HG03064 (cell line): ENCODE data around the gene EPHB1.

ENCODE experiments used
- ATAC-seq: cut with Tn5 transposase; IDR thresholded peaks from one replicate; pipeline ENCODE4 v1.9.1; 2021; ENCODE audit warnings: low read depth; ENCODE audit not compliant: unreplicated experiment

Gene EPHB1

DNA sequence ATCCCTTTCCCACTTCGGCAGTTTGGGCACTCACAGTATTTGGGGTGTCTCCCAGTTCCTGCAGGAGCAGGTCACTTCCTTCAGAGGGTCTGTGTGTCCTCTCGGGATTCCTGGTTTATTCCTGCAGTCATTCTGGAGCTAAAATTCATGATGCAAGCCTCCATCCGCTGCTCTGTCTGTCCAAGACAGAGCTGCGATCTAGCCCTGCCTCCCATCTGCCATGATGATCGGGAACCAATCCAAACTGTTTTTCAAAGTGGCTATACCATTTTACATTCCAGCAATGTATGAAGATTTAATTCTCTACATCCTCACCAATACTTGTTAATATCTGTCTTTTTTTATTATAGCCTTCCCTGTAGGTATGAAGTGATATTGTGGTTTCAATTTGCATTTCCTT, 273.0 kb downstream of the EPHB1 start:
- no peak for ATAC-seq

GRCh38 chr3:135069406-135069805, 274.3 kb downstream of the EPHB1 start:
- no peak for ATAC-seq

DNA sequence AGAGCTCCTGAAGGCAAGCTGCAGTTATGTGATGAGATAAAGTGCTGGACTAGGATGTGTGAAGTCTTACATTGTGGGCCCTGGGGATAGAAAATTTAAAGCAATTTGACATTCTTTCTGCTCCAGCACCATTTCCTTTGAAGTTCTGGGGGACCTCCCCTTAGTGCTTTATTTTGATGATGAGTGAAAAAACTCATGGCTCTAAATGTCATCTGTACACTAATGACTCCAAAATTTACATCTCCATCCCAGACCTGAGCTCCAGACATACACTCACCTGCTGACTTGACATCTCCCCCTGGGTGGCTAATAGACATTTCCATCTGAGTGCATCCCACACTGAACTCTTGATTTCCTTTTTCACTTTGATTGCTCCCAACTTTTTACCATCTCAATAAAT, 276.4 kb downstream of the EPHB1 start:
- no peak for ATAC-seq

GRCh38 chr3:135072431-135072830, 277.4 kb downstream of the EPHB1 start:
- ATAC-seq, result no peak

DNA sequence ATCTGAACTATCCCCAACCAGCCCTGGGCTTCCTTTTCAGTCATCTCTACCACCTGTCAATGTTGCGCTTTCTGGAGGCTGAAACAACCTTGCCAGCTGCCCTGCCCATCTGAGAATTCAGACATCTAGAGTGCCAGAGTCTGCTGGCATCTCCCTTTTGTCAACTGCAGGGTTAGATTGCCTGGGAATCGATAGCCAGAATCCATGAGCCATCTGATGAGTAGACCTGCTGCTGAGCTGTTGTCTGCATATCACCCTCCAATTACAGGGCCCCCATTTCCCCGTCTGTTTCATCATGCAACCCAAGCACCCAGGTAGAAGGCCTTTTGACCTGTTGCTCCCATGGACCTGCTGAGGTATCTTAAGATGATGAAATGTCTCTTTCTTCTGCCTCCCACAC, 280.1 kb downstream of the EPHB1 start:
- ATAC-seq, result no peak

DNA sequence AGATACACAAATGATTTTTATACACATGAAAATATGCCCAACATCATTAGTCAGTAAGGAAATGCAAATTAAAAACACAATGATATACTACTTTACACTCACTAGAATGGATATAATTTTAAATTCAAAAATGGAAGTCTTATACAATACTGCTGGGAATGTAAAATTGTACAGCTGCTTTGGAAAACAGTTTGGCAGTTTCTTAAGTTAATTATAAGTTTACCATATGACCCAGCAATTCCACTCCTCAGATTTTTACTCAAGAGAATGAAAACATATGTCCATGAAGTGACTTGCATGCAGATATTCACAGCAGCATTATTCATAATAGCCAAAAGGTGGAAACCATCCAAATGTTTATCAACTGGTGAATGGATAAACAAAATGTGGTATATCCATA, 281.3 kb downstream of the EPHB1 start:
- no peak for ATAC-seq

DNA sequence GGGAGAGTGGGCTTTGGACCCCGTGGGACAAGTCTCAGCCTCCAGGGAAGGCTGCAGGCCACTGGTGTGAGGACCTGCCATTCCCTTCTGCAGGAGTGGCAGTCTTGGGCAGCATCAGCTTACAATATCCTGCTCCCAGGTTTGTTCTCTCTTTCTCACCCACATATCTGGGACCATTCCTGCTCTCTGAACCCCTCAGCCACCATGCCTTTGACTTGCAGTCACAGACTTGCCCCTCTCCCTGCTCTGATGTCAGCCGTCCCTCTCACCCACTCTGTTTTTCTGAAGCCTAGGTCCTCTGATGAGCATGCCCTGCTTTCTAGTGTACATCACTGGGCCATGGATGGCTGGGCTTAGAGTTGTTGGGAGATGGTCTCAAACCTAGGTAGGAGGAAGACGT, 282.1 kb downstream of the EPHB1 start:
- no peak for ATAC-seq

DNA sequence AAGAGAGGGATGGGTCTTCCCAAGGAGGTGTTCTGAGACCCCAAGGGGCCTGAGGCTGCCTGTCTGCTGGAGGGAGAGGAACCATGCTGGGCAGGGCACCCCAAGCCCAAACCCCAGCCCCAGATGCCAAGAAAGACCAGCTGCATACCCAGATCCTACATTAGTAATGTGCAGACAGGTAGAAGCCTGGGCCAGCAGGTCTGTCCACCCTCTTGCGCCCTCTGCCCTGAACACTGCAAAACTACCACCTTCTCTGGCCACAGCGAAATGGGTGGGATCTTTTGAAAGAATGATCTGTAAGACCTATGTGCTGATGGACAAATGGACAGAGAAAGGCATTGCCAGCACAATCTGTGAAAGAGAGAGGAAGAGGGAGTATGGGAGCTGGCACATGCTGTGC, 283.2 kb downstream of the EPHB1 start:
- ATAC-seq, result no peak

- ATAC-seq, result no peak
Measured at GRCh38 chr3:135079095-135079494, 284.0 kb downstream of the EPHB1 start.

DNA sequence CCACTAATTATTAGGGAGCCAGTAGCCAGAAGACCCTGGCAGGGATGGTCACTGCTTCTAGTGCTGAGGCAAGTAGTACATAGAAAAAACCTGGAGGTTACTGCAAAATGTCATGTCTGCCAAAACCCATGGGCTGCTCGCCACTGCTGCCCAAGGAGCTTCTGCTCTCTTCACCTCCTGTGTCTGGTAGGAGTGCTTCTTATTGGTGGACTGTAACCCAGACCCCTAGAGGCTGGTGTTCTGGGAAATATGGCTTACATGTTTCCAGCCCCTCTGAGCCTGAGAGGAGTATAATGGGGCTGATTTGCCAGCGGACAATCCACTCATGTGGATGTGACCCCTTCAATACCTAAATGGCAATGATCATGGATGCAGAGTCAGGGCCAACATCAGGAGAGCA, 286.4 kb downstream of the EPHB1 start:
- no peak for ATAC-seq

- ATAC-seq, result no peak
Measured at GRCh38 chr3:135081856-135082434, 286.9 kb downstream of the EPHB1 start.

GRCh38 chr3:135082706-135083105, 287.6 kb downstream of the EPHB1 start:
- ATAC-seq, result no peak

DNA sequence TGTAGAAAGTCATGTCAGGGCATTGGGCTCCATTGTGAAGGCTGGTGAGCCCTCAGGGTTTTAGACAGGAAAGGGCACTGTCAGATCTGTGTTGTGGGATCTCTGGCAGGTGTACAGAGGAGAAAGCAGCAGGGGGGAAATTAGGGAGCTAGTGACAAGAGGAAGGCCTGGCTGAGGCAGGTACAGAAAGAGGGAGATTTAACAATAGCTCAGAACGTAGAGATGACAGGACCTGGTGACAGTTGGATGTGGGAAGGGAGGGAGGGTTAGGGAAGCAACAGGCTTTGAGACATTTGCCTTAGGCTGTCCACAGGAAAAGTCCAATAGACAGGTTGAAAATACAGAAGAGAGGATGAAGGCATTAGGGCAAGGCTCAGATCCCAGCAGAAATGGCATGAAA, 288.1 kb downstream of the EPHB1 start:
- ATAC-seq, result no peak

DNA sequence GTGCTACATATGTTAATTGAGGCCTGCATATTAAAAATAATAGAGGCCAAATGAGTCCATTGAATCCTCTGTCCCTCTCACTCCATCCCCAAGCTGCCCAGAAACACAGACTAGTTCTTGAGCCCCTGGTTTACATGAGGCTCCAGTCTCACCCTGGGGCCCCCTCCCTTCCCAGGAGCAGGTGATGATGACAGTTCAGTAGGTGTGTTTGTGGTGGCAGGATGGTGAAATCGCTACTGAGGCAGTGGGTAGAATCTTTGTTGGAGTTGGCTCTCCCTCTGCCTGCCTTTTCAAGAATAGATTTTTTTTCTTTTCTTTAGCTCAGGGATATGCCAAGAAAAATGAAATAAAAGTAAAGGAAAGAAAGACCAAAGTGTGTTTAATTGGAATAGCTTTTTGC, 288.7 kb downstream of the EPHB1 start:
- ATAC-seq, result no peak

DNA sequence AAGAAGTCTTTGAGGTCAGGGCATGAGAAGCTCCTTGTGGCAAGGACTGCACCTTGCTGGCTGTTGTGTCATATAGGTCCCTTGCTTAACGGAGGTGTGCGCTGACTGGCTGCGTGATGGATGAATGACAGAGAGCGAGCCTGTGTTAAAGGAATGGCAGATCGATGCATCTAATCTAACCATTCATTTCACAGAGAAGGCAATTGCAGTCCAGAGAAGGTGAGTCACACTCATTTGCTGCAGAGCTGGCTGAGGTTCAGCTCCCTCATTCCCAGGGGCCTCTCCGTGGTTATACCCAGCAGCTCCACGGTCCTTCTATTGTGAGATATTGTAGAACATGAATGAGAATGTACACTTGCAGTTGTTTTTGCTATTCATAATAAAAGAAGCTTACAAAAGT, 289.3 kb downstream of the EPHB1 start:
- no peak for ATAC-seq

GRCh38 chr3:135084976-135085375, 289.9 kb downstream of the EPHB1 start:
- no peak for ATAC-seq

DNA sequence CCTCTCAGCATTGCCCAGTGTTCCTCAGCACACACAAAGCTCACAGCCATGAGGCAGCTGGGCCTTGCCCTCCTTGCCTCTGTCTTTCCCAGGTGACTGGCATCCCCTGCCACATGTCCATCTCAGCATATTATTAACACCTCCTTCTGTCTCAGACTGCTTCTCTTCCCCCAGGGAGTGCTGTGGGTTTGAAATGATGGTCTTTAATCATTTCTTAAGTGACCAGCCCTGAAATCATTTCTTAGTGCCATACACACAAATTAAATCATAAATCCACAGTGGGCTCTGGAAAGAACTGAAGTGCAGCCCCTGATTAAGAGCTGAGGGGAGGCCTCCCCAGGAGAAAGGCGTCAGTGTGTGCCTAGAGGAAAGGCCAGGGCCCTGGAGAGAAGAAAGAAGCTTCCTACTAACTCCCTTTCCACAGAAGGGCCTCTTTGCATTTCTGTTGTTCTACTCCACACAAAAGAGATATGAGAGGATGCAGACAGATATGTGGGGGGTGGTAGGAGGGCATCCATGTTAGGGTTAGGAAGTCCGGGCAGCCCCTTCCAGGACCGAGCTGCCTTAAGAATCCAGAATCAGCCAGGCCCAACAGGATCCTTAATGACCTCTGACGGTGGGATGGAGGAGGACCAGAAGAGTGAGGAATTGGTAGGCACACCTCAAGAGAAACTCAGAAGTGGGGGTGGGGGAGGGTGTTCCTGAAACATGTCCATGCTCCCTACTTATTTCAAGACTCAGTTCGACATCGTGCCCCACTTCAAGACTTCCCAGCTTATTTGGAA, 290.8 kb downstream of the EPHB1 start:
- ATAC-seq, result no peak

GRCh38 chr3:135087782-135088181, 292.7 kb downstream of the EPHB1 start:
- ATAC-seq, result no peak

- ATAC-seq, result no peak
Measured at GRCh38 chr3:135089451-135089850, 294.4 kb downstream of the EPHB1 start.

GRCh38 chr3:135090020-135090717, 295.1 kb downstream of the EPHB1 start:
- ATAC-seq, result no peak

GRCh38 chr3:135091946-135092345, 296.9 kb downstream of the EPHB1 start:
- ATAC-seq, result no peak

DNA sequence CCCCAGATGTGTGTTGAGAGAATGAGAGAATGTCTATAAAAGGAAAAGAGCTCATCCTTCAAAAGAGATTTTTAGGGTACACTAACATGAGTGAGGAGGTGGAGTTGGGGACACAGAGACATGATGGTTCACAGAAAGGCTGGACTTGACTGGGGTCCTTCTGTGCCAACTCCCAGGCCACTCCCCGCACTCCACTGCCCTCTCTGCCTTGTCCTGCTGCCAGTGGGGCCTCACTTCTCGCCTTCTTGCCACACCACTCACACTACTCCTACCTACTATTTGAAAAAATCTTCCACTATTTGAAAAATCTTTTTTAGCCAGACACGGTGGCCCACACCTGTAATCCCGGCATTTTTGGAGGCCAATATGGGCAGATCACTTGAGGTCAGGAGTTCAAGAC, 298.1 kb downstream of the EPHB1 start:
- ATAC-seq, result no peak
